HS-27A (cell line): ENCODE results near the gene TPST1.
"Not testable (repeated sequence)": the region's sequence is repeated elsewhere in the genome, so short reads cannot be mapped to it uniquely, and the experiment has no call there.

Source experiments
- DNase-seq: peaks from one replicate; pipeline ENCODE4 v3.0.0-alpha.2; 2012; ENCODE audit warnings: low read depth, missing footprints

TPST1 gene

GRCh38 chr7:66204822-66205740 is at the start of gene TPST1:
Gene TPST1 (plus strand): TSS chr7:66205334. CDS start chr7:66240426, 35,092 bp downstream.
- DNase-seq: peak; percentile 66

- DNase-seq: not testable (repeated sequence)
These were observed 49.1 kb upstream of the TPST1 start for GRCh38 chr7:66156035-66156434.

DNA sequence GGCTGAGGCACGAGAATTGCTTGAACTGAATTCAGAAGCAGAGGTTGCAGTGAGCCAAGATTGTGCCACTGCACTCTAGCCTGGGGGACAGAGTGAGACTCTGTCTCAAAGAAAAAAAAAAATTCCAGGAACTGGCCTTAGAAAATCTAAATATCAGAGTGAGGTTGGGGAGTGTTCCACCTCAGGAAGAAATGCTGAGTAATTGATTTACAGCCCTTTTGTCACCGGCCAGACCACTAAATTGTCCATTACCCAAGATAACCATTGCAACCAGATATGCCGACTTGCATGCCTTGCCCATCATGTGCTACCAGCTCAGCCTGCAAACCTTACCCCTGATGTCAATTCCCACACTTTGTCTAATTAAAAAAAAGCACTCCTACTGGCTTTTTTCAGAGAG is 48.1 kb upstream of the TPST1 start:
- DNase-seq: no peak

- no peak for DNase-seq
These were observed 42.5 kb upstream of the TPST1 start for GRCh38 chr7:66162622-66163021.

- DNase-seq: no peak
These were observed 41.9 kb upstream of the TPST1 start for GRCh38 chr7:66163186-66163610.

GRCh38 chr7:66164356-66164755 is 40.8 kb upstream of the TPST1 start:
- no peak for DNase-seq

DNA sequence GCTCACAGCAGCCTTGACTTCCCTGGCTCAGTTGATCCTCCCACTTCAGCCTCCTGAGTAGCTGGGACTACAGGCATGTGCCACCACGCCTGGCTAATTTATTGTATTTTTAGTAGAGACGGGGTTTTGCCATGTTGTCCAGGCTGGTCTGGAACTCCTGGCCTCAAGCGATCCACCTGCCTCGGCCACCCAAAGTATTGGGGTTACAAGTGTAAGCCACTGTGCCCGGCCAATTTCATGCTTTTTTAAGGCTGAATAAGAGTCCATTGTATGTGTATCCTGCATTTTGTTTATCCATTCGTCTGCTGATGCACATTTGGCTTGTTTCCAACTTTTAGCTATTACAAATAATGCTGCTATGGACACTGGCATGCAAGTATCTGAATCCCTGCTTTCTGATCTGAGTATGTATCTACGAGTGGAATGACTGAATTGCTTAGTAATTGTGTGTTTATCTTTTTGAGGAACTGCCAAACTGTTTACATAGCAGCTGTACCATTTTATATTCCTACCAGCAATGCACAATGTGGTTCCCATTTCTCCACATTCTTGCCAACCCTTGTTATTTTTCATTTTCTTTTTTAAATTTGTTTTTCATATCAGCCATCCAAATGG is 37.3 kb upstream of the TPST1 start:
- peak; percentile 29 for DNase-seq

- no peak for DNase-seq
These were observed 35.5 kb upstream of the TPST1 start for GRCh38 chr7:66169616-66170015.

- DNase-seq: no peak
These were observed 34.6 kb upstream of the TPST1 start for GRCh38 chr7:66170309-66171231.

DNA sequence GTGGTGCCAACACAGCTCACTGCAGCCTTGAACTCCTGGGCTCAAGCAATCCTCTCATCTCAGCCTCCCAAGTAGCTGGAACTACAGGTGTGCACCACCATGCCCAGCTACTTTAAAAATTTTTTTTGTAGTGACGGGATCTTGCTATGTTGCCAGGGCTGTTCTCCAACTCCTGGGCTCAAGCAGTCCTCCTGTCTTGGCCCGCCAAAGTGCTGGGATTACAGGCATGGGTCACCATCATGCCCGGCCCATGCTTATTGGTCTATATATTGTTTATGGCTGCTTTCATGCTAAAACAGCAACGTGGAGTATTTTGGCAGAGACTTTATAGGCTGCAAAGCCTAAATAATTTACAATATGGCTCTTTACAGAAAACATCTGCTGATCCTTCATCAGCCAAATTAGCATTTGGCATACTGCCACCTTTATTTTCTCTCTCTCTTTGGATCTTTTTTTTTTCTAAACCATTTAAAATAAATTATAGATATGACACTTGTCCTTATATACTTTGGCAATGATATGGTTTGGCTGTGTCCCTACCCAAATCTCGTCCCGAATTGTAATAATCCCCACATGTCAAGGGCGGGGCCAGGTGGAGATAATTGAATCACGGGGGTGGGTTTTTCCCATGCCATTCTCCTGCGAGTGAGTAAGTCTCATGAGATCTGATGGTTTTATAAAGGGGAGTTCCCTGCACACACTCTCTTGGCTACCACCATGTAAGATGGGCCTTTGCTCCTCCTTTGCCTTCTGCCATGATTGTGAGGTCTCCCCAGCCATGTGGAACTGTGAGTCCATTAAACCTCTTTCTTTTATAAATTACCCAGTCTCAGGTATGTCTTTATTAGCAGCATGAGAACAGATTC is 32.4 kb upstream of the TPST1 start:
- not testable (repeated sequence) for DNase-seq

DNA sequence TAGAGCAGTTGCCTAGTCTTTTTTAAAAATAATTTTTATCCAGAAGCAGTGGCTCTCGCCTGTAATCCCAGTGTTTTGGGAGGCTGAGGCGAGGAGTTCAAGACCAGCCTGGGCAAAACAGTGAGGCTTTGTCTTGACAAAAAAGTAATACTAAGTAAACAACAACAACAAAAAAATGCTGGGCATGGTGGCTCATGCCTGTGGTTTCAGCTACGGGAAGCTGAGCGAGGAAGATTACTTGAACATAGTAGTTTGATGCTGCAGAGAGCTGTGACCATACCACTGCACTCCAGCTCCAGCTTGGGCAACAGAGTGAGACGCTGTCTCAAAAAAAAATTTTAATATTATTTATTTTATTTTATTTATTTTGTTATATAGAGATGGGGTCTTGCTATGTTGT is 31.3 kb upstream of the TPST1 start:
- no peak for DNase-seq

- DNase-seq: not testable (repeated sequence)
These were observed 30.1 kb upstream of the TPST1 start for GRCh38 chr7:66175006-66175405.

DNA sequence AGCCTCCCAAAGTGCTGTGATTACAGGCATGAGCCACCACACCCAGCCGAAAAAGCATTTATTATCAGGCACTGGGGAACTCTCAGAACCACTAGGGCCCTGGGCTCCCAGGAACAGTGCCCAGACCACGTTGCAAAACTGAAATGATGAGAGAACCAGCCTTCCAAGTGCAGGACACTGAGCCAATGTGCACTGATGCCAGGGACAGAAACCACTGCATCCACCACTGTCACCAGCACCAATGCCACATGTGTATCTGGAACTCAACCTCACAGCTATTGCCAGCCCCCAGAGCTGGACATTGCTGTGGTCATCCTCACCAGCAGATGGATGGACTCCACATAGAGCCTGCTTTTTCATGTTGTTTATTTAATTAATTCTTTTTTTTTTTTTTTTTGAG is 28.2 kb upstream of the TPST1 start:
- DNase-seq: no peak

GRCh38 chr7:66178258-66178657 is 26.9 kb upstream of the TPST1 start:
- no peak for DNase-seq

DNA sequence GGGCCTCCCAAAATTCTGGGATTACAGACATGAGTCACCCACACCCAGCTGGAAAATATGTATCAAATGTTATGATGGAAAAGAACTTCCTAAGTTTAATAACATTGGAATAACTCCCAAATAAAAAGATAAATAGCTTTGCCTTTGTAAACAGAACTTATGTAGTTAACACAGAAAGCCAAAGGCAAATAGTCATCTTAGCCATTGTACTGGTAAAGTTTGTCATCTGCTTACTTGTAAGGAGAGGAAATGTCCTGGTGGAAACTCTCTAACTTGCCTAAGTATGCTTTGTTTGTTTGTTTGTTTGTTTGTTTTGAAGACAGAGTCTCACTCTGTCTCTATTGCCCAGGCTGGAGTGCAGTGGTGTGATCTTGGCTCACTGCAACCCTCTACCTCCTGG is 23.8 kb upstream of the TPST1 start:
- no peak for DNase-seq

DNA sequence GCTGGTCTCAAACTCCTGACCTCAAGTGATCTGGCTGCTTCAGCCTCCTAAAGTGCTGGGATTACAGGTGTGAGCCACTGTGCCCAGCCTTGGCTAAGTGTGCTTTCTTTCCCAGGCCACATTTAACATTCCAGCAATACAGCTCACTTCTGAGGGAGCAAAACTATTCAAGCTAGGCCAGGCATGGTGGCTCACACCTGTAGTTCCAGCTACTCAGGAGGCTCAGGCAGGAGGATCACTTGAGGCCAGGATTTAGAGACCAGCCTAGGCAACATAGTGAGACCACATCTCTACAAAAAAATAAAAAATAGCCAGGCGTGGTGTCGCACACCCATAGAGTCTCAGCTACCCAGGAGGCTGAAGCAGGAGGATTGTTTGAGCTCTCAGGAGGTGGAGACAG is 23.3 kb upstream of the TPST1 start:
- DNase-seq: no peak

DNA sequence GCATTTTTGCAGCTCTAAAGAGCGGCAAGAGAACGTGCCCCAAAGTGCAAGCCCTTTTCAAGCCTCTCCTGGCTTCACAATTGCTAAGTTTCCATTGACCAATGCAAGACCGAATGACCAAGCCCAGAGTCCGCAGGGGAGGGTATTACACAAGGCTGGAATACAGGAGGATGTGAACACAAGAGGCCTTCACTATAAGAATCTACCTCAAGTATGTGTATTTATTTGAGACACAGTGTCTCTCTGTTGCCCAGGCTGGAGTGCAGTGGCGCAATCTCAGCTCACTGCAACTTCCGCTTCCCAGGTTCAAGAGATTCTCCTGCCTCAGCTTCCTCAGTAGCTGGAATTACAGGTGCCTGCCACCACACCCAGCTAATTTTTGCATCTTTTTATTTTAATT is 22.2 kb upstream of the TPST1 start:
- no peak for DNase-seq

DNA sequence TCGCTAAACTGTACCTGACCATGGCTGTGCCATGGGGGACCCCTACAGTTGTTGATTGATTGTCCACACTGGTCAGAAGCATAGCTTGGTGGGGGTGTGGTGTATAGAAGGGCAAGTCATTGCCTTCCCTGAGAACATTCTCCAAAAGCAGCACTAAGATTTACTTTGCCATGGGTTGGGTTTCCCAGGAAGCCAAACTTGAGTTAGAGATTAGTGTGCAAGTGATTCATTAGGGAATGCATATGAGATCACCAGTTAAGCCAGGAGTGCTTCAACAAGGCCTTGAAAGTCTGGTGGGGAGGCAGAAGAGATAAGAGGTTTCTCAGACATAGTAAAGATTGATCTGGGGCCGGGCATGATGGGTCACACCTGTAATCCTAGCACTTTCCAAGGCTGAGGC is 21.4 kb upstream of the TPST1 start:
- no peak for DNase-seq

DNA sequence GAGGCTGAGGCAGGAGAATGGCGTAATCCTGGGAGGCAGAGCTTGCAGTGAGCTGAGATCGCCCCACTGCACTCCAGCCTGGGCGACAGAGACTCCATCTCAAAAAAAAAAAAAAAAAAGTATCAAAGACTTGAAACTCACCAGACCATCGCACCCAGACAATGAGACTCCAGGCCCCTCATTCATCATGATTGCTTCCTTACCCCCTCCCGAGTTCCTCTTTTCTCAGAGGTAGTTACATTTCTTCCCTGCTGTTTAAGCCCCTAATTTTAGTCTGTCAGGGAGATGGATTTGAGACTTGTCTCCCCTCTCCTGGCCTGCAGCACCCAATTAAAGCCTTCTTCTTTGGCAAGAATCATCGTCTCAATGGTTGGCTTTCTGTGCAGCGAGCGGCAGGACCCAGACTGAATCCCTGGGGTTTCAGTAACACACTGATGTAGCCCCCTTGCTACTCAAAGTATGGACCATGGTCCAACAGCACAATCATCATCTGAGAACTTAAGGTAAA is 19.4 kb upstream of the TPST1 start:
- no peak for DNase-seq

GRCh38 chr7:66186991-66187390 is 18.1 kb upstream of the TPST1 start:
- no peak for DNase-seq

- DNase-seq: no peak
These were observed 17.2 kb upstream of the TPST1 start for GRCh38 chr7:66187905-66188304.
